DOHH2 (cell line): ENCODE measurements around the gene CLDN5.

Experiments used
- CTCF ChIP-seq: fragments of 200-600 bp; sonication (generic); IDR thresholded peaks from one replicate; pipeline ENCODE4 v1.5.1; 2014; ENCODE audit warnings: antibody characterized with exemption, mild to moderate bottlenecking, low read depth, low read length; ENCODE audit not compliant: poor library complexity, severe bottlenecking
- EZH2phosphoT487 ChIP-seq: fragments of 200-600 bp; sonication (generic); IDR thresholded peaks from 2 replicates; pipeline ENCODE4 v1.6.1; 2017; ENCODE audit warnings: borderline replicate concordance, mild to moderate bottlenecking, antibody characterized with exemption, low read length, moderate library complexity, mixed read lengths

- TF ChIP-seq EZH2phosphoT487 (no peak), CTCF (no peak)
These were observed 6.1 kb downstream of the CLDN5 start for GRCh38 chr22:19517919-19518611.
